SK-N-SH (cell line): Measurements from ENCODE around the gene APP. TPM values are rescaled to one million over a fixed set of nuclear protein-coding genes. Genes with fewer than 3 reads are reported as not detected.

Experiments
- CTCF ChIA-PET: fragments of 300-600, 350-600 bp; formaldehyde crosslinking; extraction: SDS; loops from one replicate; lab custom pipeline; 2021; lab: Yijun Ruan, JAX
- POLR2A ChIA-PET: fragments of 350-600 bp; sonication (Branson Sonifier 250); formaldehyde crosslinking; extraction: SDS; loops from one replicate; lab custom pipeline; 2020; ENCODE audit warnings: antibody characterized with exemption, inconsistent platforms; lab: Yijun Ruan, JAX
- DNase-seq: peaks from one replicate; pipeline ENCODE4 v3.0.0; 2012
- H2AFZ ChIP-seq: fragments of 200-600 bp; sonication (generic); 2 replicates; pipeline ENCODE4 v1.8.1; 2016; ENCODE audit warnings: antibody characterized with exemption, mild to moderate bottlenecking, low read depth
- H3F3A ChIP-seq: fragments of 200-600 bp; sonication (generic); replicated peaks from 2 replicates; pipeline ENCODE3; 2016; ENCODE audit warnings: antibody characterized with exemption, mild to moderate bottlenecking; ENCODE audit not compliant: insufficient read depth
- H3K27ac ChIP-seq, 2 experiments: fragments of 200-500 bp in 1 of 2; fragments of 200-600 bp in 1 of 2; sonication (Bioruptor generic) in 1 of 2; sonication (generic), shearing (Covaris generic) in 1 of 2; 2 replicates each; pipeline versions ENCODE4 v1.5.1 to v1.6.1; 2014 to 2016; ENCODE audit warnings: low read depth in 2 of 2, inconsistent platforms in 1 of 2, low read length in 1 of 2, mild to moderate bottlenecking in 1 of 2, mixed read lengths in 1 of 2
- H3K27me3 ChIP-seq: fragments of 200-600 bp; sonication (generic), shearing (Covaris generic); 2 replicates; pipeline ENCODE4 v1.6.1; 2016; ENCODE audit warnings: mixed run types; ENCODE audit not compliant: insufficient read depth
- H3K36me3 ChIP-seq, 2 experiments: fragments of 200-500 bp in 1 of 2; fragments of 200-600 bp in 1 of 2; sonication (Bioruptor generic) in 1 of 2; sonication (generic) in 1 of 2; replicated peaks in 1 of 2; 2 replicates each; pipeline versions ENCODE3 to v1.5.1; 2014 to 2016; ENCODE audit warnings: low read length in 1 of 2, mild to moderate bottlenecking in 1 of 2; ENCODE audit not compliant: insufficient read depth in 2 of 2, control insufficient read depth in 1 of 2
- H3K4me1 ChIP-seq, 2 experiments: fragments of 200-500 bp in 1 of 2; fragments of 200-600 bp in 1 of 2; sonication (Bioruptor generic) in 1 of 2; sonication (generic), shearing (Covaris generic) in 1 of 2; 2 replicates each; pipeline versions ENCODE4 v1.5.1 to v1.6.1; 2014 to 2016; ENCODE audit warnings: low read depth in 1 of 2, low read length in 1 of 2, mixed run types in 1 of 2; ENCODE audit not compliant: insufficient read depth in 2 of 2, control insufficient read depth in 1 of 2
- H3K4me2 ChIP-seq: fragments of 200-600 bp; sonication (generic), shearing (Covaris generic); 2 replicates; pipeline ENCODE4 v1.6.1; 2017; ENCODE audit warnings: mixed run types
- H3K4me3 ChIP-seq, 2 experiments: fragments of 200-500 bp in 1 of 2; fragments of 200-600 bp in 1 of 2; sonication (Bioruptor generic) in 1 of 2; sonication (generic), shearing (Covaris generic) in 1 of 2; 2 replicates each; pipeline versions ENCODE4 v1.5.1 to v1.8.1; 2014 to 2016; ENCODE audit warnings: low read depth in 2 of 2, inconsistent platforms in 1 of 2, low read length in 1 of 2, mild to moderate bottlenecking in 1 of 2, mixed read lengths in 1 of 2, moderate library complexity in 1 of 2
- H3K79me2 ChIP-seq: fragments of 200-600 bp; sonication (generic); 2 replicates; pipeline ENCODE4 v1.8.1; 2017; ENCODE audit warnings: mild to moderate bottlenecking; ENCODE audit not compliant: insufficient read depth
- H3K9ac ChIP-seq: fragments of 200-600 bp; sonication (generic); 2 replicates; pipeline ENCODE4 v1.6.1; 2017; ENCODE audit warnings: mixed run types
- H3K9me2 ChIP-seq: fragments of 200-600 bp; sonication (generic); 2 replicates; pipeline ENCODE4 v1.6.1; 2017; ENCODE audit warnings: mixed run types
- H3K9me3 ChIP-seq: fragments of 200-600 bp; sonication (generic); 2 replicates; pipeline ENCODE4 v1.6.1; 2017; ENCODE audit warnings: mixed run types, mild to moderate bottlenecking, moderate library complexity
- H4K20me1 ChIP-seq: fragments of 200-600 bp; sonication (generic); 2 replicates; pipeline ENCODE4 v1.6.1; 2017; ENCODE audit warnings: mild to moderate bottlenecking, mixed run types; ENCODE audit not compliant: insufficient read depth
- ELF1 ChIP-seq: IDR thresholded peaks from 2 replicates; pipeline ENCODE4 v1.4.0; 2012
- EP300 ChIP-seq, 2 experiments: IDR thresholded peaks; 2 replicates each; pipeline versions ENCODE4 v1.4.0 to v1.6.1; 2012; ENCODE audit warnings: borderline replicate concordance in 1 of 2, low read depth in 1 of 2, low read length in 1 of 2
- FOSL2 ChIP-seq: IDR thresholded peaks from 2 replicates; pipeline ENCODE4 v1.4.0; 2012; ENCODE audit warnings: low read depth, mild to moderate bottlenecking, moderate library complexity, borderline replicate concordance
- FOXJ3 ChIP-seq: sonication (generic); formaldehyde crosslinking; IDR thresholded peaks from 2 replicates; pipeline ENCODE4 v1.5.1; 2020; ENCODE audit warnings: mild to moderate bottlenecking, missing genetic modification reagents
- FOXM1 ChIP-seq: IDR thresholded peaks from 2 replicates; pipeline ENCODE4 v1.4.0; 2012; ENCODE audit warnings: low read depth, mild to moderate bottlenecking
- GATA2 ChIP-seq: sonication (generic); formaldehyde crosslinking; IDR thresholded peaks from 2 replicates; pipeline ENCODE4 v1.5.0; 2020; ENCODE audit warnings: mild to moderate bottlenecking, missing genetic modification reagents
- JUND ChIP-seq: IDR thresholded peaks from 2 replicates; pipeline ENCODE4 v1.4.0; 2012
- MEF2A ChIP-seq: IDR thresholded peaks from 2 replicates; pipeline ENCODE4 v1.4.0; 2012; ENCODE audit warnings: low read depth, borderline replicate concordance
- MXI1 ChIP-seq: IDR thresholded peaks from 2 replicates; pipeline ENCODE4 v1.6.1; 2012; ENCODE audit warnings: mild to moderate bottlenecking, low read depth, low read length, improper control_type of control experiment
- NFIC ChIP-seq: IDR thresholded peaks from 2 replicates; pipeline ENCODE4 v1.4.0; 2012; ENCODE audit warnings: borderline replicate concordance
- PBX3 ChIP-seq: IDR thresholded peaks from 2 replicates; pipeline ENCODE4; 2012
- POLR2AphosphoS5 ChIP-seq: IDR thresholded peaks from 2 replicates; pipeline ENCODE4 v1.6.1; 2012; ENCODE audit warnings: low read depth, low read length
- RAD21 ChIP-seq: IDR thresholded peaks from 2 replicates; pipeline ENCODE4 v1.6.1; 2012; ENCODE audit warnings: mild to moderate bottlenecking, low read length
- RCOR1 ChIP-seq: fragments of 150-350 bp; IDR thresholded peaks from 2 replicates; pipeline ENCODE4 v1.6.1; 2017; ENCODE audit warnings: antibody characterized with exemption, low read length
- SIN3A ChIP-seq: IDR thresholded peaks from 2 replicates; pipeline ENCODE4 v1.6.1; 2012; ENCODE audit warnings: low read depth, mild to moderate bottlenecking, low read length, moderate library complexity, borderline replicate concordance
- TCF12 ChIP-seq: IDR thresholded peaks from 2 replicates; pipeline ENCODE4 v1.4.0; 2012
- USF1 ChIP-seq: IDR thresholded peaks from 2 replicates; pipeline ENCODE4 v1.4.0; 2012; ENCODE audit warnings: low read depth, borderline replicate concordance
- USF2 ChIP-seq: fragments of 150-350 bp; IDR thresholded peaks from 2 replicates; pipeline ENCODE4 v1.6.1; 2017; ENCODE audit warnings: antibody characterized with exemption, low read length, low read depth, borderline replicate concordance
- ZBTB33 ChIP-seq: IDR thresholded peaks from 2 replicates; pipeline ENCODE4 v1.4.0; 2012; ENCODE audit warnings: low read depth, borderline replicate concordance
- WGBS: methylation state at CpG from one replicate; pipeline ENCODE4 v1.1.6; 2017; ENCODE audit warnings: low lambda C conversion rate; 5-methylcytosine and 5-hydroxymethylcytosine counted together
- polyA plus RNA-seq, 3 experiments: library from polyadenylated mRNA; depleted of rRNA; stranded (reverse); fragments of >200 nt; gene quantifications; 2 replicates each; pipeline ENCODE4 v1.2.3, GENCODE V29; 2012

Gene APP
- polyA plus RNA-seq, 1 of the 3 experiments (the other 2 are of a cell fraction): 780 TPM

- no peaks in the 10 kb centered on the region for H3K36me3 ChIP-seq
- DNase-seq: no peak
- peak overlapping the region; percentile 51 for H3K4me2 ChIP-seq
- POLR2A ChIA-PET: no interaction called here
- no peak overlapping the region for H3K4me3 ChIP-seq
- no peak overlapping the region for H3K9ac ChIP-seq
- peaks cover 88% of the 10 kb centered on the region for H3K79me2 ChIP-seq
- no peak overlapping the region for H2AFZ ChIP-seq
- H3K27ac ChIP-seq: peak overlapping the region; percentile 56 to 64
- no peaks in the 10 kb centered on the region for H4K20me1 ChIP-seq
- no peaks in the 10 kb centered on the region for H3K9me2 ChIP-seq
- TF ChIP-seq FOXJ3 (CRISPR knock-in tag) (no peak), ELF1 (no peak), ZBTB33 (no peak), RAD21 (0 out of 2 replicates have a peak, but pooled peaks have one; percentile 5), NFIC (no peak), EP300 (IDR thresholded peaks at IDR 0.05; ENCODE audit: borderline replicate concordance in 1 of 2, low read depth in 1 of 2, low read length in 1 of 2) (0 out of 4 replicates have a peak, but pooled peaks of 1 of the 2 experiments have one; percentile 13), FOSL2 (peak; percentile 47), PBX3 (no peak), GATA2 (CRISPR knock-in tag) (peak; percentile 36; the same call in 1 of the 2 replicates), SIN3A (no peak), JUND (peak; percentile 35; the same call in 1 of the 2 replicates), TCF12 (0 out of 2 replicates have a peak, but pooled peaks have one; percentile 13)
- 86% methylated on average over 9 of the region's 9 CpGs for WGBS
- no peaks in the 10 kb centered on the region for H3K27me3 ChIP-seq
- peaks cover 29 to 44% of the 10 kb centered on the region in 2 experiments; a peak in 3 of 4 replicates for H3K4me1 ChIP-seq
- CTCF ChIA-PET: interaction anchor here (1.6 kb wide), 1 partner anchor 98 kb away, joined by 5 read pairs; the partner anchor contains the start of gene APP
- peaks cover 5% of the 10 kb centered on the region for H3F3A ChIP-seq
- H3K9me3 ChIP-seq: no peaks in the 10 kb centered on the region
These were observed 97.6 kb downstream of the APP start for GRCh38 chr21:26072666-26073615.

GRCh38 chr21:26070822-26071425 lies 99.6 kb downstream of the APP start:
- no peaks in the 10 kb centered on the region for H3K9me2 ChIP-seq
- 42% methylated on average over 8 of the region's 8 CpGs for WGBS
- H3K27me3 ChIP-seq: no peaks in the 10 kb centered on the region
- CTCF ChIA-PET: interaction anchor here (1.1 to 1.3 kb wide), 3 partner anchors 13 to 646 kb away, joined by 3 to 5 read pairs (median 3); no protein-coding TSS in a partner anchor
- no peaks in the 10 kb centered on the region for H4K20me1 ChIP-seq
- H3K79me2 ChIP-seq: peaks cover 89% of the 10 kb centered on the region
- no peak overlapping the region; the same call in 1 of the 2 replicates for H3K9ac ChIP-seq
- H3F3A ChIP-seq: peaks cover 5% of the 10 kb centered on the region
- no peaks in the 10 kb centered on the region for H3K9me3 ChIP-seq
- no peaks in the 10 kb centered on the region for H3K36me3 ChIP-seq
- peak overlapping the region; percentile 52; the same call in 1 of the 2 replicates for H3K4me2 ChIP-seq
- DNase-seq: peak; percentile 28
- H2AFZ ChIP-seq: no peak overlapping the region
- H3K27ac ChIP-seq: peak overlapping the region; percentile 43 to 73
- POLR2A ChIA-PET: no interaction called here
- H3K4me3 ChIP-seq: peak overlapping the region; percentile 5 to 6; a peak in 1 of 4 replicates
- H3K4me1 ChIP-seq: peaks cover 25 to 49% of the 10 kb centered on the region in 2 experiments; a peak in 3 of 4 replicates
- no peak for TF ChIP-seq FOSL2
- TF ChIP-seq PBX3: no peak
- no peak; the same call in 1 of the 2 replicates for TF ChIP-seq USF1
- no peak for TF ChIP-seq FOXM1
- TF ChIP-seq RCOR1: 0 out of 2 replicates have a peak, but pooled peaks have one; percentile 7
- TF ChIP-seq GATA2 (CRISPR knock-in tag): peak; percentile 31; the same call in 1 of the 2 replicates
- TF ChIP-seq USF2: no peak
- no peak for TF ChIP-seq MEF2A
- no peak for TF ChIP-seq POLR2AphosphoS5
- peak; percentile 53 for TF ChIP-seq TCF12
- no peak for TF ChIP-seq MXI1
